Sigmoid colon (tissue), 3 donors: ENCODE data around the gene HECW1.

Source experiments
- CTCF ChIP-seq, 4 experiments: fragments of 450-650 bp in 3 of 4; fragments of 200-600 bp in 1 of 4; IDR thresholded peaks; one replicate each; pipeline ENCODE4 v1.5.1; 2016 to 2019; ENCODE audit warnings: antibody characterized with exemption in 4 of 4, mild to moderate bottlenecking in 3 of 4, moderate library complexity in 2 of 4
- POLR2A ChIP-seq, 2 donors: fragments of 450-650 bp; IDR thresholded peaks; one replicate each; pipeline ENCODE4 v1.6.1; 2016; ENCODE audit warnings: antibody characterized with exemption in 2 of 2, mild to moderate bottlenecking in 2 of 2, moderate library complexity in 2 of 2

- TF ChIP-seq CTCF (IDR thresholded peaks at IDR 0.05) (no peak), POLR2A (IDR thresholded peaks at IDR 0.05) (no peak)
These were observed 19.6 kb upstream of the HECW1 start for GRCh38 chr7:43092819-43093218.
